ENCODE data around the gene FBRSL1.

- no peak for TF ChIP-seq CTCF (IDR thresholded peaks at IDR 0.05)
- no peak for TF ChIP-seq POLR2A (IDR thresholded peaks at IDR 0.05; ENCODE audit: low read depth)
Measured at GRCh38 chr12:132495165-132495544, 5.2 kb downstream of the FBRSL1 start.

Data from esophagus muscularis mucosa (tissue), 3 donors.